ENCODE data around the gene TMEM8B.

Gene TMEM8B

GRCh38 chr9:35811381-35812024 is 17.5 kb upstream of the TMEM8B start:
- peak; percentile 43 for DNase-seq

DNA sequence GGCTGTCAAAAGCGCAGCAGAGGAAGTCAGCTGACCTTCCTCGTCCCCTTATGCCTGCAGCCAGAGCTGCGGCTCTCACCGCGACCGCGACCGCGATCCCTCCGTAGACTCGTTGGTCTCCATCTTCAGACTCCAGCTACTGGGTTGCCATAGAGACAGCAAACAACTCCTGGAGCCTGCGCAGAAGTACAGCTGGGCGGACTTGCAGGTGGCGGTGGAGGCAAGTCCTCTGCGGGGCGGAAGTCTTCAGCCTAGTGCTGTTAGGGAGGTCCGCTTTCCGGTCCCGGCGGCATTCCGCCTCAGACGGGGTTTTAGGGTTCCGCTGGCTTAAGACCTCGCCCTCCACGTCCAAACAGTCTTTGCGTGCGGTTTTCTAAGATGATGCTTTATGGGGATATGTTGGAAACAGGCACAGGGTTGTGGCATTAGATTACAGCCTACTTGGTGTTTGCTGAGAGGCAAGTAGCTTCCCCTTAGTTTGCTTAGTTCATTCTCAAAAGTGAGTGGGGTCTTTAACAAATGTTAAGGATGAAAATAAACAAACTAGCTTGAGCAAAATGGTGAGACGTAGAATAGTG is 16.9 kb upstream of the TMEM8B start, which contains the start of gene SPAG8:
Gene SPAG8, minus strand, starts transcription at position 238 of the 578 bp plus-strand sequence. Its CDS starts 115 bp downstream, at position 123.
- peak; percentile 97 for DNase-seq

GRCh38 chr9:35813434-35814105 is 15.5 kb upstream of the TMEM8B start:
- no peak for DNase-seq

DNA sequence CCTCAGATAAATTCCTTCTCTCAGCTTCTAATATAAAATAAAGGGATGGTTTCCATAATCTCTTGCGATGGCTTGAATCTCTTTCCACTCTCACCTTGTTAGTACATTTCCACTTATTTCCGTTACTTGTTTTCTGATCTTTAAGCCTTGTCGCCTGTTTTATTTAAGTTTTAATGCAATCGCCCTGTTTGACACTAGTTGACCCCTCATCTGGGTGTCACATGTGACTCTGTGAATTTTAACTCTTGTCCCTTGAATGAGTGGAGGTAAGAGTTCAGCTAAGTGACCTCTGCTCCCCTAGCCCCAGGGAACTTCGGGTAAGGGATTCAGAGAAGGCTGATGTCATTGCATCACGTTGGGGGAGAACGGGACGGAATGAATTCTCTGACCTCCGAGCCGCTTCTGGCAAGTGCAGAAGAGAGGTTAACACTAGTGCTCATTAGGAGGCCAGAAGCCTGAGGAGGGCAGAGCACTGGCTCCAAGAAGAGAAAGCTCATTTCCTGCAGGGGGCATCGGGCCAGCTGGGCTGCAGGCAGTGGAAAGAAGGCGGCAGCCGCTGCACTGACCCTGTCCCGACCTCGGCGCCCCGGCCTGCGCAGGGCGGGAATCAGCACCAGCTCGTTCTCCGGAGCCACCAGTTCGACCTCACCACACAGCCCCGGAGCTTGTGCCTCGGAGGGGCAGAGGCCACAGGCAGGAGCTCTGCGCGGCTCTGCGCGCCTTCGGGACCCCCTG is 14.8 kb upstream of the TMEM8B start:
- DNase-seq, result peak; percentile 86

GRCh38 chr9:35814841-35815543 is 14.0 kb upstream of the TMEM8B start, which contains the start of gene HINT2:
Gene HINT2 (minus strand): TSS chr9:35815042. CDS start chr9:35814979, 63 bp downstream.
- peak; percentile 97 for DNase-seq

GRCh38 chr9:35816708-35817107 is 12.3 kb upstream of the TMEM8B start:
- no peak for DNase-seq

- DNase-seq, result no peak
These were observed 10.7 kb upstream of the TMEM8B start for GRCh38 chr9:35818341-35818740.

- no peak for DNase-seq
These were observed 9.0 kb upstream of the TMEM8B start for GRCh38 chr9:35820076-35820475.

GRCh38 chr9:35822926-35823325 is 6.1 kb upstream of the TMEM8B start:
- no peak for DNase-seq

- DNase-seq, result no peak
These were observed 2.8 kb upstream of the TMEM8B start for GRCh38 chr9:35826071-35826701.

GRCh38 chr9:35827486-35827885 is 1.5 kb upstream of the TMEM8B start:
- DNase-seq, result no peak

DNA sequence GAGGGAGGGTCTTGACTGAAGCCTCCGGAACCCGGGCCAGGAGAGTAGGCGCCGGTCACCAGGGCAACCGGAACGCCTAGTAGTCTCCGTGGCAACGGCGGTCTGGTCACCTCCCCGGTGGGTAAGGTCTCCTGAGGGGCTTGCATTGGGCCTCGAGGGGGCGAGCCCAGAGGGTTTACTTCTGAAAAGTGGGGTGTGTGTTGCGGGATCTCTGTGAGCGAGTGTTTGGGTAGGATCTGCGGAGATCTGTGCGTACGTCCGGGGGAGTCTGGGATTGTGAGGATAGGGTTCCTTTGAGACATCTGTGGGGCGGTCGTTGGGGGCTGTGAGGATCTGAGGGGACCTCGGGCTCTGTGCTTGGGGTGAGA is 328 bp upstream of the TMEM8B start, which contains the start of gene FAM221B:
Gene FAM221B, minus strand, starts transcription at position 17 of the 368 bp plus-strand sequence. CDS start 2,571 bp downstream, outside the sequence.
- no peak for DNase-seq

GRCh38 chr9:35829764-35830096 is 702 bp downstream of the TMEM8B start:
- DNase-seq, result no peak

GRCh38 chr9:35831040-35831439 is 2.0 kb downstream of the TMEM8B start:
- DNase-seq, result no peak

DNA sequence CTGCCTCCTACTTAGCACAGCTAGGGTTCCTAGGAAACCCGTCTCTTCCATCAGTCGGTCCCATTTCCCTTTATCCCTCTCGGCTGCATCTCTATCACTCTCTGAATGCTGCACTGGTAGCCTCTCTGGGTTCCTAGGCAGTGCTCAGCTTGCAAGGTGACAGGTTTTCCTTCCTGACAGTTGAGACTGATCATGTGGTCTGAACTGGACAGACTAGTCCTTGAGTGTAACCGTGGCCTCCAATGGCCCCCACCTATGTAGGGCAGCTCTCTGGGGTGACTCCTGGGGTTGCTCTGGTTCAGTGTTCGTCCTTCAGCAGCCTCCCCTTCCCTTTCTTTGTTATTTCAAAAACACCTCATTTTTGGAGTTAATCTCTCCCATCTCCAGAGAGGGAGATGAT is 3.8 kb downstream of the TMEM8B start:
- no peak for DNase-seq

GRCh38 chr9:35834260-35835215 is 5.5 kb downstream of the TMEM8B start:
- DNase-seq, result no peak

GRCh38 chr9:35835216-35835632 is 6.2 kb downstream of the TMEM8B start:
- no peak for DNase-seq

GRCh38 chr9:35835766-35836165 is 6.7 kb downstream of the TMEM8B start:
- DNase-seq, result no peak

GRCh38 chr9:35836595-35836994 is 7.6 kb downstream of the TMEM8B start:
- no peak for DNase-seq

- no peak for DNase-seq
These were observed 10.9 kb downstream of the TMEM8B start for GRCh38 chr9:35839926-35840325.

All from femur (tissue), 1 donor.